Measurements from ENCODE around the gene GRID1.

Gene GRID1

DNA sequence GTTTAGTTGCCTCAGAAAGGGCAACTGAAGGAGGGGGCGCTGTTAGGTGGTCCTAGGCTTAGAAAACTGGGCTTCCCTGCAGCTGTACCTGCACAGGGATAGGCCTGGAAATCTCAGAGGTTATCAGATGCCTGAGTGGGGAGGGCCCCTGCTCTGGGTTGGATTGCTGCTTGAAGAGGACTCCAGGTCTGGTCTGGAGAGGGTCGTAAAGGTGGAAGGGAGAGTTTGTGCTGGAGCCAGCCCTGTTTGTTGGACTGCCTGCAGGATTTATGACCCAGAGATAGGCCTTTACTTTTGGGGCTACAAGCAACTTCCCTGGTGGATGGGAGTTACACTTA is 765.9 kb downstream of the GRID1 start:
- DNase-seq (ENCODE audit: low read depth in 2 of 2) = no peak

DNA sequence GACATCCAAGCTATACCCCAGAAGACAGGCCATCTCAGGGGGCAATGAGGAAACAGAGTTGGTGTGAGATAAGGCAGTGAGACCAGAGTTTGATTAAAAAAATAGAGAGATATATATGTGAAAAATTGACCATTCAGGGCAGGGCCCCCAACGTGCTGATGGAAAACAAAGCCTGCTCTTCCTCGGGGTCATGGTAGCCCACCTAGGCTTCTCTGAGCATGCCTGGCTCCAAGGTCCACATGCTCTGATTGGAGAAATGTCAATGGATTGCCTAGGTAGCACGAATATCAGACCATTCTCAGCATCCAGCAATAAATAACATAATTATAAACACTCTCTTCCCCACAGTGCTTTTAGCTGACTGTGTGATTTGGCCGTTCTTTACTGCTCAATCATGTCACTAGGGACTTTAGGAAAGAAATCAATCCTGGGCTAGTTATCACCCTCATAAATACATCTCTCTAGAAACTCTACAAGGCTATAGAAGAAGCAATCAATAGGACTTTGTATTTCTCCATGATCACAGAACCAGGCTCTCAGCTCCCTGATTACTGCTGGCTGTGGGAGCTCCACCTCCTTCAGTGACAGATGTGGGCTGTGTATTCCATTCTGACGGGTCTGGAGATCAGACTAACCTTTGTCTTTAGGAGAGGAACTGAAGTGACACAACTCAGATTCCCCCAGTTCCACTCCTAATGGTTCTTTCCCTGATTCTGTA is 766.4 kb downstream of the GRID1 start:
- no peak for DNase-seq (ENCODE audit: low read depth in 2 of 2)

DNA sequence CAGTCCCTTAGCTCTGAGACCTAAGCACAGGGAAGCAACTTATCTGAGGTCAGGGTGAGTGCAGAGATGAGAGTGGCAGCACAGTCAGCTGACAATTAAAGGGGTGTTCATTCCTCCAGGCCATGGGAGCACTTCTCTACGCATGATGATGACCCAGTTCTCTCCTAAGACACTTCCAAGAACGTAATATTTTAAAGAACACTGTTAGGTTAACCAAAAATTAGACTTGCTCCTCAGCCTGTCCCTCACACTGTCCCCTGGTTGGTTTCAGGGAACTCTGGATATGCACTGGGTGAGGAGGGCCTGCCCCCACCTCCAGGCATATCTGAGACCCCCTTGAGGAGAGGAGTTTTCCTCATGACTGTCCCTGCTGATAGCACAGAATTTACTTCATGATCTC is 767.5 kb downstream of the GRID1 start:
- DNase-seq (ENCODE audit: low read depth in 2 of 2) = no peak

DNA sequence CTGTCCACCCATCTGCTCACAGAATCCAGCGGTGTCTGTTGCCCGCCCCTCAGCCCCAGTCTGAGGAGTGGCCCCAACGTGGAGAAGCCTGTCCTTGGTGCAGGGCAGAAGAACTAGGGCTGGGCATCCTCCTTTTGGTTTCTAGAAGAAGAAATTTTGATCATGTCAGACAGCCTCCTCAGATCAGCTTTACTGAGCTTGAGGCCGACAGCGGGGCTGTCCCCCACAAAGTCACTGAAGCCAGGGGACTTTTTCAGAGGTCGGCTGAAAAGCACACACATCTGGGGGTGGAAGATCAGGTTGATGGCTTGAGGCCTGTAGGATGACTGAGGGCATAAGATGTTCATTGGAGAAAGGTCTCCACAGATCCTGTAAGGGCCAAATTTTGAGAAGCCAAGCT is 767.9 kb downstream of the GRID1 start:
- no peak for DNase-seq (ENCODE audit: low read depth in 2 of 2)

DNA sequence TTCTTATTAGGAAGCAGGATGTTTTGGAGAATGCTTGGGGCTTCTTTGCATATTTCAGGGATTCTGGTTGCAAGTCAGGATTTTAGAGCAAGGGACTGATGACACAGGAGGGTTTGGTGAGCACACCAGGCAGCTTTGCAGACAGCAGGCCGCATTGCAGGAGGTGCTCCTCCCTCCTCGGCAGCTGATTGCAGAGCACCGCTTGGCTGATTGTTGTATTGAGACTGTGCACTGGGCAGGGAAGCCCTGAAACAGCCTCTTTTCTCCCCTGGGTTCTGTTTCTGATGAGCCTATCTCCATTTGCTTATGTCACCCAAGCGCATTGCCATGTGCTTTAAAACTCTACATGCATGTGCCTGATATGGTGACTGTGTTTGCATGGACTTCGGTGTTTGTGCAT is 769.6 kb downstream of the GRID1 start:
- DNase-seq (ENCODE audit: low read depth in 2 of 2) = no peak

DNA sequence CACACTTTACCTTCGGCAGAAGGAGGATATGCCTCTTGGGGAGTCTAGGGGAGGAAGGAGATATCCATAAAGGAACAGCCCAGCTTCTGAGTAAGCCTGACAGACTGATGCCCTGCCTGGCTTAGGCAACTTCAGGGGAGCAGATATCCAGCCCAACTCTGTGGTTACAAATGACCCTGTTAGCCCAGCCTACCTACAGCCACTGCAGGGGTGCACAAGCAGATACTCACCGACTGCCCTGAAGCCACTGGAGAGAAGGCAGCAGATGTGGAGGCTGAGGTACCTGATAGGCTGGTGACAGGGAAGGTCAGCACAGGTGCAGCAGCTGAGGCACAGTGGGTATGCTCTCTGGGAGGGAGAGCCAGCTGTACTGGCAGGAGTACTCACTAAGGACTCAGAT is 770.2 kb downstream of the GRID1 start:
- no peak for DNase-seq (ENCODE audit: low read depth in 2 of 2)

DNA sequence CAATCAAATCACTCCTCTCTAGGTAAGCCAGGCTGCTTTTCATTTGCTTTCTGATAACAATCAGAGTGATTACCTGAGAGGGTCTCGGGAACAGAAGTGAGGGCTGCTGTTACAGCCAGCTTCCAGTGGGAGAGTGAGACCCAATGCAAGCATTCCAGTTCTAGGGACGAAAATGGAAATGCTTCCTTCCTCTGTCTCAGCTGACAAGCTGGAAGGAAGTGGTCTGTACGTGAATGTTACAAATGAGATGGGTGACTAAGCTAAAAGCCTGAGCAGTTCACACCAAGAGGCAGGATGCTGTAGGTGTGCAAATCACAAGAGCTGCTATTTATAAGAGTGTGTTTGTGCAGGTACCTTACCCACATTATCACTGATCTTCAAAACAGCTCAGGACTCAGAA is 772.4 kb downstream of the GRID1 start:
- DNase-seq (ENCODE audit: low read depth in 2 of 2) = no peak

DNA sequence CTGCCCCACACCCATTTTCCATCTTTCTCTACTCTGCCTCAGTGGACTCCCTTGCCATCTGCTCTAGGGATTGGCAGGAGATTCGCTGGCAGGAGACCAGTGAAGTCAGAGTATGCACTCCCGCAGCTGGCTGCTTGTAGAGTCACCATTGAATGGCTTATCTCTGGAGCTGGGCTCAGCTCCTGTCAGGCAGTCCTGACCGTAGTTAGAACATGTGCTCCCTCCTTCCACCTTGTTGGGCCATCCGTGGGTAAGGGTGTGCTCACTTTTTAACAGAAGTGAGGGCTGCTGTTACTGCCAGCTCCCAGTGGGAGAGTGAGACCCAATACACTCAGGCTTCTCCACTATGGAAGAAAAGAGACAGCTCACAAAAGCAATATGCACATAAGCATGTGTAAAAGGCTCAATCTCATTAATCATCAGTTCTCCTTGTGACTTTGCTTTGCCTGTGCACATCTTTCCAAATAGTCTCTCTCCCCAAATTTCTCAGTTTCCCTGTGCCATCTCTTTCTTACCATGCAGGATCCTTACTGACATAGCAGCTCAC is 773.3 kb downstream of the GRID1 start:
- no peak for DNase-seq (ENCODE audit: low read depth in 2 of 2)

DNA sequence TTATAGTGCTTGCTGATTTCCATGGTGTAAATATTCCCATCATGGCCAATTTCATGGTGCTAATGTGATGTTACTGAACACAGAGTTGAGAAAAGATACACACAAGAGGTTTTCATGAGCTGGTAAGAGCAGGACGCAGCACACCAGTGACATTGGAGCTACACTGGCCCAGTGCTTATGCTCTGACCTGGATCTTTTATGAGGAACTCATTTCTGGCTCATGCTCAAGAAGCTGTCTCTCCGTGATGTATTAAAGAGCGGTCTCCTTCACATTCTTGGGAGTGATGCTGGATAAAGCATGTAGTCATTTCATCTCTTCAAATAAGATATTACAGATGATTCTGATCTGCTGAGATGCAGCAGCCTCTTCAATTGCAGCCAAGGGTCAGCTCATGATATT is 785.2 kb downstream of the GRID1 start:
- no peak for DNase-seq (ENCODE audit: low read depth in 2 of 2)

DNA sequence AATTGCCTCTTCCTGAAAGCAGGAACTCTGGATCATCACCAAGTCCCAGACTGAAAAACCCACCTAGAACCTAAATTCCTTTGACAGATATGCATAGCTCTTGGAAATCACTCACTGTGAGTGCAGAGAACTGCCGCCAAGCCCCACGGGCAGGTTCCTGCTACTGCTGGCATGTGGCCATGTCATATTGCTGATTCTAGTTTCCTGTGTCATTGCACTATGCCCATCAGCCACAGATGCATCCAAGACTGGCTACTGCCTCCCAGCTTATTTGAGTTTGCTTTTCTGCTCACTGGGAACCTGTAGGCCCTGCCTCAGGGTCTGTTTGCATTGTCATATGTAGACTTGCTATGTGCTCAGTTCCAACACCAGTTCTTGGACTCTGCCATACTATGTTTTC is 786.0 kb downstream of the GRID1 start:
- no peak for DNase-seq (ENCODE audit: low read depth in 2 of 2)

DNA sequence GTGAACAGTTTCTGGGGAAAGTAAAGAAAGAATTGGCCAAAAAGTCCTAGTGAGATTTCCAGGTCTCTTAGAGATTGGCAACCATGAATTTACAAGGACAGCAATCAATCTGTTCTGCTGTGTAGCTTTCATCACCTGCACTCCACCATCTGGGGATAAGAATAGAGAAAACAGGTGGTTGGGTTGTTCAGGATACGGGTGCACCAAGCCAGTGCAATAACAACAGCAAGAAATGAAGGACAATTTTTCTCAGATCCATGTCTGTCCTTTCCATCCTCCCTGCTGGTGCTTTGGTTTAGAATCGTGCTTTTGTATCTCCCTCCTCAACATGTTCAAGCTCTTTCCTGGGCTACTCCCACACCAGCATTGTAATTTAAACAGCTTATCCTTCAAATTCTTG is 787.7 kb downstream of the GRID1 start:
- DNase-seq (ENCODE audit: low read depth in 2 of 2) = no peak

DNA sequence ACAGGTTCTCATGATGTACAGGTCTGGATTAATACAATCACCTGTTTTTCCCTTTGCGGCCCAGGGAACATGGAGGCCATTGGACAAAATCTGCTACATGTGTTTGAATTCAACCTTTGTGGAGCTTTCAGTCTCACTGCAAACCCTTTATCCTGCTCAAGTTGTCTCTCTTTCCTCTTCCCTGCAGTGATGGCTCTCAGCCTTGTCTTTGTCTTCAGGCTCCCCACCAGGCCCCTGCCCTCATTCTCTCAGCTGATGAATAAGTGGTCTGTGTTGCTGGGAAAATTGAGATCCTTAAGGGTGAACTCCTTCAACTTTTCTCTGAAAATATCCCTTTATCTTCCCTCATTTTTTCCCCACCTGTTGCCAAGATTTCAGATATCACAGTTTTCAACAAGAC is 791.2 kb downstream of the GRID1 start:
- DNase-seq (ENCODE audit: low read depth in 2 of 2) = no peak

DNA sequence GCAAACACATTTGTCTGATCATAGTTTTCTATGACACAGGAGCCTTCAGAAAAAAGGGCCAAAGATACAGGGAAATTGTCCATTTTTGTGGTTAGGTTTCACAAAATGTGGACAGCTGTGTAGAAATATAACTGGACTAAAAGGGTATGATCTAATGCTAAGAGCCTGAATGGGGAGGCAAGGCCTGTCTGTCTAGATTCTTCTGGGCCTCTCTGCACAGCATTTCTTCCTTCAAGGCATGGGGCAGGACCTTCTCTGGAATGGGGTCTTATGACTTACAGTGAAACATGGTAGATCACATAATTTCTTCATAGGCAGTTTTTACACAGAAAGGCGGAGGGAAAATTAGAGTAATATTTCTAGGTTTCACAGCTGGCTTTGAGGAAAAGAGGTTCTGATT is 795.7 kb downstream of the GRID1 start:
- no peak for DNase-seq (ENCODE audit: low read depth in 2 of 2)

DNA sequence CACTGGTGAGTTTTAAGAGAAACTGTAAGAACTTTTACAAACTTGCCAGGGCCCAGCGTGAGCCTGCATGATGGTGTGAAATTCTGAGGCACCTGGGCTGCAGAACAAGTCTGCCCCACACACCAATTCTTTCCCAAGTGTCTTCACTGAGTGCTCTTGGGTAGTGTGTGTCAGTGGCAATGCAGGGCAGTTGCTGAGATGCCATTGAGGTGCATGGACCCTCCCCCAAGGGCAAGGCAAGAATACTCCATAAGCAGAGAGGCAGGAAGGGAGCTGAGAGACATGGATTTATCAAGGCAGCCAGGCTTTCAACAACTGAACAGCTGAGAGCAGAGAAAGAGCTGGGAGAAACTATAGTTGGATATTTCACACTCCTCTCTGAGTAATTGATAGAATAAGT is 801.2 kb downstream of the GRID1 start:
- no peak for DNase-seq (ENCODE audit: low read depth in 2 of 2)

DNA sequence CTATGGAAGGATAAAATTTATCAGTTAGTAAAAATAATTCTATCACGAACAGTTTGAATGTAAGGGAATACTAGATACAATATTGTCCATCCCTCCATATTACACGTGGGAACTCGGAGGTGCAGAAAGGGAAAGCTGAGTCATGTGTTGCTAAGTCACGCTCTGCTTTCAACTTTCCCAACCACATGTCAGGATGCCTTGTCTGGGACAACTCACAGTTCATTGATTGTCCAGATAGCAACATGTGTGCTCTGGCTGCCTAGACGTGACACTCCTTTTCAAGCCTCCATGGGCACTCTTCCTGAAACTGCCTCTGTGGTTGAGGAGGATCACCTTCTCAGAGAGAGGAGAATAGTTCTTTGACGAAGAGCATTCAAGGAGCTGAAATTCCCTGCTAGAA is 808.1 kb downstream of the GRID1 start:
- no peak for DNase-seq (ENCODE audit: low read depth in 2 of 2)

DNA sequence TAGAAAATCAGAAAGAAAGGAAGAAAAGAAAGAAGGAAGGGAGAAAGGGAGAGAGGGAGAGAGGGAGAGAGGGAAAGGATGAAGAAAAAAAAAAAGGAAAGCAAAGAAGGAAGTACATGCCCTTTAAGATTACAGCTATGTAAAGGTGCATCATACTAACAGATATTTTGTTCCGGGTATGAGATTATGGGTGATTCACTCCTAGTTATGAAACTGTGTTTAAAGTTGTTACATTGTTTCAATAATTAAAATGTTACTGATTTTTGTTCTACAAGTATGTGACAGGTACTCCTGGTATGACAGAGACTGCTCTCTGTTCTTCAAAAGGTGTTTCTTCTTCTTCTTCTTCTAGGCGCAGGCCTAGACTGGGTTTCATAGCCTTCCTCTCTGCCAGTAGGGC is 808.9 kb downstream of the GRID1 start:
- DNase-seq (ENCODE audit: low read depth in 2 of 2) = no peak

DNA sequence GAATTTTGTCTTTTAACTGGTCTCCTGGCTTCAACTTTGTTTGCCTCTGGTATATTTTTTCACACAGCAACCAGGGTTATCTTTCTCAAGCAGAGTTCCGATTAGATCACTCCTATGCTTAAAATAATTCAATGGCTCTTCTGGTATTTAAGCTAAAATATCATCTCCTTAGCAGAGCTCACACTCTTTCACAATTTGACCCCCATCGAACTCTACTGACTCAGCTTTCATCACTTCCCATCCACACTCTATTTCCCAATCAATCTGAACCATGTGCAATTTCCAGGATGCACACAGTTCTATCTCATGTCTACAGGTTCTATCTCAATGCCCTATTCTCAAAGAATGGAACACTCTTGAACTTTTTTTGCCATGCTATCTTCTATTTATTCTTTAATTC is 809.5 kb downstream of the GRID1 start:
- DNase-seq (ENCODE audit: low read depth in 2 of 2) = no peak
